Neural cell (in vitro differentiated cells): ENCODE results near the gene RYR2. TPM values are rescaled to one million over a fixed set of nuclear protein-coding genes. Genes with fewer than 3 reads are reported as not detected.

ENCODE experiments used
- H2AFZ ChIP-seq: fragments of 200-600, 300-800 bp; sonication (generic), shearing (Covaris generic); 2 replicates; pipeline ENCODE4 v1.6.0; 2014; ENCODE audit warnings: low read depth, mild to moderate bottlenecking, antibody characterized with exemption, low read length, moderate library complexity
- H3F3A ChIP-seq: fragments of 200-600 bp; shearing (Covaris generic); 2 replicates; pipeline ENCODE4 v1.6.1; 2016; ENCODE audit warnings: mild to moderate bottlenecking, moderate library complexity, mixed read lengths, antibody characterized with exemption, low read length; ENCODE audit not compliant: insufficient read depth, poor library complexity, severe bottlenecking
- H3K27ac ChIP-seq: fragments of 200-600, 300-800 bp; sonication (generic), shearing (Covaris generic); 2 replicates; pipeline ENCODE4 v1.5.1; 2014; ENCODE audit warnings: mild to moderate bottlenecking, low read length, moderate library complexity
- H3K27me3 ChIP-seq: fragments of 300-800, 200-600 bp; sonication (generic), shearing (Covaris generic); 2 replicates; pipeline ENCODE4 v1.6.0; 2014; ENCODE audit warnings: mild to moderate bottlenecking, low read depth, low read length, moderate library complexity; ENCODE audit not compliant: insufficient read depth
- H3K36me3 ChIP-seq: fragments of 300-800, 200-600 bp; sonication (generic), shearing (Covaris generic); 2 replicates; pipeline ENCODE4 v1.5.1; 2014; ENCODE audit warnings: mild to moderate bottlenecking, antibody characterized with exemption, low read length, moderate library complexity; ENCODE audit not compliant: insufficient read depth
- H3K4me2 ChIP-seq: fragments of 300-800, 200-600 bp; sonication (generic), shearing (Covaris generic); 2 replicates; pipeline ENCODE4 v1.6.0; 2014; ENCODE audit warnings: mild to moderate bottlenecking, low read length
- H3K4me3 ChIP-seq: fragments of 300-800, 200-600 bp; sonication (generic), shearing (Covaris generic); 2 replicates; pipeline ENCODE4 v1.5.1; 2014; ENCODE audit warnings: mild to moderate bottlenecking, low read length, moderate library complexity
- H3K79me2 ChIP-seq: fragments of 200-600 bp; shearing (Covaris generic); replicated peaks from 2 replicates; pipeline ENCODE4 v1.6.0; 2014; ENCODE audit warnings: mild to moderate bottlenecking, low read length, moderate library complexity; ENCODE audit not compliant: insufficient read depth
- H3K9ac ChIP-seq: fragments of 300-800, 200-600 bp; sonication (generic), shearing (Covaris generic); 2 replicates; pipeline ENCODE4 v1.6.1; 2016; ENCODE audit warnings: mild to moderate bottlenecking, low read length, mixed read lengths
- H3K9me2 ChIP-seq: fragments of 200-600 bp; shearing (Covaris generic); 2 replicates; pipeline ENCODE4 v1.6.1; 2016; ENCODE audit warnings: mild to moderate bottlenecking, low read length, mixed read lengths; ENCODE audit not compliant: insufficient read depth
- H3K9me3 ChIP-seq: fragments of 200-600, 300-800 bp; sonication (generic), shearing (Covaris generic); 2 replicates; pipeline ENCODE4 v1.6.1; 2016; ENCODE audit warnings: mild to moderate bottlenecking, mixed run types, low read length, moderate library complexity, mixed read lengths
- H4K20me1 ChIP-seq: fragments of 200-600 bp; shearing (Covaris generic); 2 replicates; pipeline ENCODE4 v1.6.1; 2016; ENCODE audit warnings: mild to moderate bottlenecking, mixed run types; ENCODE audit not compliant: insufficient read depth
- CTCF ChIP-seq: fragments of 450-650 bp; IDR thresholded peaks from 2 replicates; pipeline ENCODE4 v1.5.1; 2014; ENCODE audit warnings: antibody characterized with exemption, mild to moderate bottlenecking, moderate library complexity; ENCODE audit not compliant: poor library complexity, severe bottlenecking
- EP300 ChIP-seq: fragments of 450-650 bp; conservative IDR thresholded peaks from 2 replicates; pipeline ENCODE4 v1.6.1; 2014; ENCODE audit warnings: antibody characterized with exemption, mild to moderate bottlenecking, moderate library complexity; ENCODE audit not compliant: poor library complexity, severe bottlenecking
- EZH2 ChIP-seq: fragments of 200-600, 300-800 bp; shearing (Covaris generic), sonication (generic); IDR thresholded peaks from 2 replicates; pipeline ENCODE4 v1.6.1; 2014; ENCODE audit warnings: antibody characterized with exemption, low read length, borderline replicate concordance, mild to moderate bottlenecking; ENCODE audit not compliant: insufficient read depth, poor library complexity, severe bottlenecking
- MXI1 ChIP-seq: fragments of 450-650 bp; conservative IDR thresholded peaks from 2 replicates; pipeline ENCODE4 v1.6.1; 2014; ENCODE audit warnings: antibody characterized with exemption, mild to moderate bottlenecking; ENCODE audit not compliant: poor library complexity, severe bottlenecking
- POLR2AphosphoS5 ChIP-seq: IDR thresholded peaks from 2 replicates; pipeline ENCODE4 v1.6.1; 2012
- RAD21 ChIP-seq: fragments of 450-650 bp; conservative IDR thresholded peaks from 2 replicates; pipeline ENCODE4 v1.6.1; 2014; ENCODE audit warnings: antibody characterized with exemption, mild to moderate bottlenecking, moderate library complexity
- REST ChIP-seq: IDR thresholded peaks from 2 replicates; pipeline ENCODE4 v1.6.1; 2012; ENCODE audit warnings: borderline replicate concordance
- SMC3 ChIP-seq: fragments of 450-650 bp; conservative IDR thresholded peaks from 2 replicates; pipeline ENCODE4 v1.6.1; 2014; ENCODE audit warnings: antibody characterized with exemption, mild to moderate bottlenecking, moderate library complexity; ENCODE audit not compliant: poor library complexity
- TAF1 ChIP-seq: IDR thresholded peaks from 2 replicates; pipeline ENCODE4 v1.6.1; 2012; ENCODE audit warnings: low read depth
- polyA plus RNA-seq: library from polyadenylated mRNA; depleted of rRNA; stranded (reverse); fragments of >200 nt; gene quantifications from 2 replicates; pipeline ENCODE4 v1.2.3, GENCODE V29; 2014

The RYR2 gene
- polyA plus RNA-seq, 1 donor from 2014 or later: 3.8 TPM

- Histone ChIP-seq H3K27me3 (no peaks in the 10 kb centered on the region), H3K4me3 (no peak overlapping the region), H4K20me1 (no peaks in the 10 kb centered on the region), H3K9ac (no peak overlapping the region), H3K9me3 (no peaks in the 10 kb centered on the region), H2AFZ (no peak overlapping the region), H3K4me2 (no peak overlapping the region), H3K9me2 (no peaks in the 10 kb centered on the region), H3F3A (no peaks in the 10 kb centered on the region), H3K79me2 (no peaks in the 10 kb centered on the region), H3K36me3 (no peaks in the 10 kb centered on the region), H3K27ac (no peak overlapping the region)
- no peak for TF ChIP-seq EP300
Measured at GRCh38 chr1:237503292-237503691, 461.3 kb downstream of the RYR2 start.

- H3K9ac ChIP-seq: no peak overlapping the region
- H3K36me3 ChIP-seq: no peaks in the 10 kb centered on the region
- no peaks in the 10 kb centered on the region for H4K20me1 ChIP-seq
- H2AFZ ChIP-seq: no peak overlapping the region
- H3K27ac ChIP-seq: no peak overlapping the region
- H3F3A ChIP-seq: no peaks in the 10 kb centered on the region
- H3K27me3 ChIP-seq: no peaks in the 10 kb centered on the region
- TF ChIP-seq RAD21 (no peak), EZH2 (no peak), POLR2AphosphoS5 (no peak), CTCF (no peak), MXI1 (no peak), EP300 (no peak), SMC3 (no peak), REST (no peak)
- H3K4me3 ChIP-seq: no peak overlapping the region
- no peak overlapping the region for H3K4me2 ChIP-seq
- no peaks in the 10 kb centered on the region for H3K79me2 ChIP-seq
- no peaks in the 10 kb centered on the region for H3K9me3 ChIP-seq
- H3K9me2 ChIP-seq: no peaks in the 10 kb centered on the region
Measured at GRCh38 chr1:237507005-237507404, 465.0 kb downstream of the RYR2 start.

- H3K4me3 ChIP-seq: no peak overlapping the region
Measured at GRCh38 chr1:237509748-237510147, 467.8 kb downstream of the RYR2 start.

More at GRCh38 chr1:237509748-237510147, 467.8 kb downstream of the RYR2 start:
- Histone ChIP-seq H3F3A (no peaks in the 10 kb centered on the region), H3K9me2 (no peaks in the 10 kb centered on the region), H2AFZ (no peak overlapping the region), H4K20me1 (no peaks in the 10 kb centered on the region), H3K36me3 (no peaks in the 10 kb centered on the region), H3K9ac (no peak overlapping the region), H3K9me3 (no peaks in the 10 kb centered on the region), H3K79me2 (no peaks in the 10 kb centered on the region), H3K27ac (no peak overlapping the region), H3K27me3 (no peaks in the 10 kb centered on the region), H3K4me2 (no peak overlapping the region)
- no peak for TF ChIP-seq MXI1
- TF ChIP-seq CTCF: no peak
- TF ChIP-seq POLR2AphosphoS5: no peak
- no peak for TF ChIP-seq REST
- TF ChIP-seq EZH2: no peak
- no peak for TF ChIP-seq EP300
- no peak for TF ChIP-seq TAF1
- no peak for TF ChIP-seq SMC3
- no peak for TF ChIP-seq RAD21
